ENCODE data around the gene SAMD13. TPM values are rescaled to one million over a fixed set of nuclear protein-coding genes. Genes with fewer than 3 reads are reported as not detected.

SAMD13 gene
- total RNA-seq, 6 donors from 2014 or later, result 0.71 to 1.9 (median 0.90) TPM; not detected in 2

- DNase-seq (no peak), ATAC-seq (ENCODE audit: low FRiP score in 2 of 2) (no peak)
- Histone ChIP-seq H3K4me3 (no peak overlapping the region), H3K4me1 (peaks cover 8 to 51% (median 12%) of the 10 kb centered on the region in 4 donors), H3K27ac (no peak overlapping the region), H3K36me3 (no peaks in the 10 kb centered on the region), H3K27me3 (no peaks in the 10 kb centered on the region), H3K9me3 (peaks cover 0 to 6% (median 0%) of the 10 kb centered on the region in 4 donors)
- TF ChIP-seq POLR2AphosphoS5 (IDR thresholded peaks at IDR 0.05), result no peak
- TF ChIP-seq POLR2A (IDR thresholded peaks at IDR 0.05), result no peak
- no peak for TF ChIP-seq EP300 (IDR thresholded peaks at IDR 0.05)
- no peak for TF ChIP-seq CTCF (IDR thresholded peaks at IDR 0.05)
- 94 to 97% methylated on average over 1 of the region's 1 CpG for WGBS, 2 donors
Observed at GRCh38 chr1:84300501-84300900, 1.0 kb upstream of the SAMD13 start.

DNA sequence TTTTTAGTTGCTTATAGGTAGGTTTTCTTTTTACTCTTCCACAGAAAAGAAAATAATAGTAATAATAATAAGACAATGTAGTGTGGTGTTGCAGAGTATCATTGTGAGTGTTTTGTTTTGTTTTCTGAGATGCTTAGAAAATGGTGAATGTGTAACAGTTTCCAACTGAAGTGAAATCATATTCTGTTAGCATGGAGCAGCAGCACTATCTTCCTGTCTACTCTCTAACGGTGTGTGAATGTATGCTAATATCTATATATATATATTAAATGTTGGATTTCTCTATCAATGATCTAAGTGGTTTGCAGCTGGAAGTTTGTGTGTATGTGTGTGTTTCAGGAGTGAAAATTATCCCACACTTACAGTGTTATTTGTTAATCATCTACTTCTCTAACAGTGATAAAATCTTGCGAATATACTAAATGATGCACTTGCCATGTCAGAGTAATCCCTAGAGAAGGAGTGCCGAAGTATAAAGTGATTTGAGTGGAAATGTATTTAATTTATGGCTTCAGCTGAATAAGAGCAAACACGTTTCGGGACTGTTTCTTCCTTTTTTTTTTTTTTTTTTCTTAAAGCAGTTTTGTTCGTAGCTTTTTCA, 377 bp downstream of the SAMD13 start:
- Histone ChIP-seq H3K4me1 (peaks cover 8 to 51% (median 12%) of the 10 kb centered on the region in 4 donors), H3K27ac (peak overlapping the region in 1 of 4 donors; percentile 46), H3K9me3 (no peaks in the 10 kb centered on the region), H3K4me3 (peak overlapping the region in 3 of 4 donors; percentile 1 to 32 (median 5)), H3K27me3 (no peaks in the 10 kb centered on the region), H3K36me3 (no peaks in the 10 kb centered on the region)
- DNase-seq (no peak), ATAC-seq (ENCODE audit: low FRiP score in 2 of 2) (no peak)
- TF ChIP-seq POLR2A (IDR thresholded peaks at IDR 0.05) (no peak), CTCF (IDR thresholded peaks at IDR 0.05) (no peak), EP300 (IDR thresholded peaks at IDR 0.05) (no peak), POLR2AphosphoS5 (IDR thresholded peaks at IDR 0.05) (no peak)
- WGBS, 2 donors, result 18 to 29% methylated on average over 6 of the region's 6 CpGs

- no peaks in the 10 kb centered on the region for H3K9me3 ChIP-seq
- peaks cover 8 to 44% (median 11%) of the 10 kb centered on the region in 4 donors for H3K4me1 ChIP-seq
- H3K4me3 ChIP-seq, result peak overlapping the region in 3 of 4 donors; percentile 8 to 34 (median 32)
- no peak for TF ChIP-seq CTCF (IDR thresholded peaks at IDR 0.05)
- no peak for TF ChIP-seq EP300 (IDR thresholded peaks at IDR 0.05)
- no peak for TF ChIP-seq POLR2A (IDR thresholded peaks at IDR 0.05)
- TF ChIP-seq POLR2AphosphoS5 (IDR thresholded peaks at IDR 0.05), result no peak
- H3K36me3 ChIP-seq, result no peaks in the 10 kb centered on the region
- ATAC-seq (ENCODE audit: low FRiP score in 2 of 2) (no peak), DNase-seq (no peak)
- H3K27ac ChIP-seq, result peak overlapping the region in 2 of 4 donors; percentile 46
- no peaks in the 10 kb centered on the region for H3K27me3 ChIP-seq
- 22 to 24% methylated on average over 3 of the region's 3 CpGs for WGBS, 2 donors
Observed at GRCh38 chr1:84303314-84303830, 1.9 kb downstream of the SAMD13 start.

DNA sequence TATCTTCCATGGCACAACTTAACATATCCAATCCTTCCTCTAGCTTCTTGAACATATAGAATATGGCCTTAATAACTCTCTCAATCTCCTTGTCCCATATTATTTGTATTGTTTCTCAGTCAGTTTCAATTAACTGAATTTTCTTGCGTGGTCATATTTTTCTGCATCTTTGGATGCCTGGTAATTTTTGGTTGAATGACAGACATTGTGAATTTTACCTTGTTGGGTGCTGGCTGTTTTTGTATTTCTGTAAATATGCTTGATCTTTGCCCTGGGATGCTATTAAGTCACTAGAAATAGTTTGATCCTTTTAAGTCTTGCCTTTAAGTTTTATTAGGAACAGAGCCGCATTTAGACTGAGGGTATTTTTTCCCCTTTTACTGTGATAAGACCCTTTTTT, 5.9 kb downstream of the SAMD13 start:
- H3K9me3 ChIP-seq, result no peaks in the 10 kb centered on the region
- WGBS, 2 donors, result 95 to 97% methylated on average over 2 of the region's 2 CpGs
- ATAC-seq (ENCODE audit: low FRiP score in 2 of 2) (no peak), DNase-seq (no peak)
- no peak overlapping the region for H3K27ac ChIP-seq
- no peaks in the 10 kb centered on the region for H3K27me3 ChIP-seq
- TF ChIP-seq EP300 (IDR thresholded peaks at IDR 0.05) (no peak), POLR2AphosphoS5 (IDR thresholded peaks at IDR 0.05) (no peak), CTCF (IDR thresholded peaks at IDR 0.05) (no peak)
- H3K36me3 ChIP-seq, result no peaks in the 10 kb centered on the region
- peaks cover 0 to 7% (median 0%) of the 10 kb centered on the region in 4 donors for H3K4me1 ChIP-seq
- no peak overlapping the region for H3K4me3 ChIP-seq

GRCh38 chr1:84311296-84311695, 9.8 kb downstream of the SAMD13 start:
- WGBS, 2 donors, result 78 to 83% methylated on average over 2 of the region's 2 CpGs
- TF ChIP-seq POLR2A (IDR thresholded peaks at IDR 0.05) (no peak), POLR2AphosphoS5 (IDR thresholded peaks at IDR 0.05) (no peak), EP300 (IDR thresholded peaks at IDR 0.05) (no peak), CTCF (IDR thresholded peaks at IDR 0.05) (no peak)
- Histone ChIP-seq H3K4me1 (no peaks in the 10 kb centered on the region), H3K9me3 (peaks cover 0 to under 1% (median 0%) of the 10 kb centered on the region in 4 donors), H3K27ac (no peak overlapping the region), H3K36me3 (no peaks in the 10 kb centered on the region), H3K27me3 (no peaks in the 10 kb centered on the region), H3K4me3 (no peak overlapping the region)
- no peak for ATAC-seq (ENCODE audit: low FRiP score in 2 of 2)
- no peak for DNase-seq

Measured in upper lobe of left lung (tissue), 6 donors.